Measurements from ENCODE around the gene UTP20.

DNA sequence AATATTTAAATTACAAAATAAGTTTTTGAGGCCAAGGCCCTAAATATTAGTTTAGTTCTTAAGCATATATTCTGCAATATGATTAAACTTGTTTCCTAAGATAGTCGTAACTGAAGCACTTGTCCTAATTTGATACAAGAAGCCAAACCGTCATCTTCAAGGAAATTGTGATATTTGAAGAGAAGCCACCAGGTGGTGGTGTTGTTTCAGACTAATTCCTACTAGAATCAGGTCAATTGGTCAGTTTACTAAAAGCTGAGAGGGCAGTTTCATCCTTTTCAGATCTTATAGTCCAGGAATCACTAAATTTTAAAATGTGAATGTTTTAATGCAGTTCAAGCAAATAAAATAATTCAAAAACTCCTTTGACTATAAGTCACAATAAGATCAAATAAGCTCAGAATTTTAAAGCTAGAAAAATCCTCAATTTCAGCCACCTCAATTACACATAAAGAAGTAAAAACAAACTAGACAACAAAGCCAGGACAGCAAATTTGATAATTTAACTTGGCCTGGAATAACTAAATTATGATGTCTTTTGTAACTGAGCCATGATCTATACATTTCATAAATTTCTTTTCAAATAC is 134.7 kb downstream of the UTP20 start:
- TF ChIP-seq, protein P1, sequence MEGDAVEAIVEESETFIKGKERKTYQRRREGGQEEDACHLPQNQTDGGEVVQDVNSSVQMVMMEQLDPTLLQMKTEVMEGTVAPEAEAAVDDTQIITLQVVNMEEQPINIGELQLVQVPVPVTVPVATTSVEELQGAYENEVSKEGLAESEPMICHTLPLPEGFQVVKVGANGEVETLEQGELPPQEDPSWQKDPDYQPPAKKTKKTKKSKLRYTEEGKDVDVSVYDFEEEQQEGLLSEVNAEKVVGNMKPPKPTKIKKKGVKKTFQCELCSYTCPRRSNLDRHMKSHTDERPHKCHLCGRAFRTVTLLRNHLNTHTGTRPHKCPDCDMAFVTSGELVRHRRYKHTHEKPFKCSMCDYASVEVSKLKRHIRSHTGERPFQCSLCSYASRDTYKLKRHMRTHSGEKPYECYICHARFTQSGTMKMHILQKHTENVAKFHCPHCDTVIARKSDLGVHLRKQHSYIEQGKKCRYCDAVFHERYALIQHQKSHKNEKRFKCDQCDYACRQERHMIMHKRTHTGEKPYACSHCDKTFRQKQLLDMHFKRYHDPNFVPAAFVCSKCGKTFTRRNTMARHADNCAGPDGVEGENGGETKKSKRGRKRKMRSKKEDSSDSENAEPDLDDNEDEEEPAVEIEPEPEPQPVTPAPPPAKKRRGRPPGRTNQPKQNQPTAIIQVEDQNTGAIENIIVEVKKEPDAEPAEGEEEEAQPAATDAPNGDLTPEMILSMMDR (IDR thresholded peaks at IDR 0.05): peak; percentile 89
- TF ChIP-seq ZFX (IDR thresholded peaks at IDR 0.05; ENCODE audit: borderline replicate concordance): no peak
